Neural cell (in vitro differentiated cells): ENCODE results near the gene ZNF385C. TPM values are rescaled to one million over a fixed set of nuclear protein-coding genes. Genes with fewer than 3 reads are reported as not detected.
"Not testable (repeated sequence)": the region's sequence is repeated elsewhere in the genome, so short reads cannot be mapped to it uniquely, and the experiment has no call there.

ENCODE experiments used
- H2AFZ ChIP-seq: fragments of 200-600, 300-800 bp; sonication (generic), shearing (Covaris generic); 2 replicates; pipeline ENCODE4 v1.6.0; 2014; ENCODE audit warnings: low read depth, mild to moderate bottlenecking, antibody characterized with exemption, low read length, moderate library complexity
- H3F3A ChIP-seq: fragments of 200-600 bp; shearing (Covaris generic); 2 replicates; pipeline ENCODE4 v1.6.1; 2016; ENCODE audit warnings: mild to moderate bottlenecking, moderate library complexity, mixed read lengths, antibody characterized with exemption, low read length; ENCODE audit not compliant: insufficient read depth, poor library complexity, severe bottlenecking
- H3K27ac ChIP-seq: fragments of 200-600, 300-800 bp; sonication (generic), shearing (Covaris generic); 2 replicates; pipeline ENCODE4 v1.5.1; 2014; ENCODE audit warnings: mild to moderate bottlenecking, low read length, moderate library complexity
- H3K27me3 ChIP-seq: fragments of 300-800, 200-600 bp; sonication (generic), shearing (Covaris generic); 2 replicates; pipeline ENCODE4 v1.6.0; 2014; ENCODE audit warnings: mild to moderate bottlenecking, low read depth, low read length, moderate library complexity; ENCODE audit not compliant: insufficient read depth
- H3K36me3 ChIP-seq: fragments of 300-800, 200-600 bp; sonication (generic), shearing (Covaris generic); 2 replicates; pipeline ENCODE4 v1.5.1; 2014; ENCODE audit warnings: mild to moderate bottlenecking, antibody characterized with exemption, low read length, moderate library complexity; ENCODE audit not compliant: insufficient read depth
- H3K4me2 ChIP-seq: fragments of 300-800, 200-600 bp; sonication (generic), shearing (Covaris generic); 2 replicates; pipeline ENCODE4 v1.6.0; 2014; ENCODE audit warnings: mild to moderate bottlenecking, low read length
- H3K4me3 ChIP-seq: fragments of 300-800, 200-600 bp; sonication (generic), shearing (Covaris generic); 2 replicates; pipeline ENCODE4 v1.5.1; 2014; ENCODE audit warnings: mild to moderate bottlenecking, low read length, moderate library complexity
- H3K79me2 ChIP-seq: fragments of 200-600 bp; shearing (Covaris generic); replicated peaks from 2 replicates; pipeline ENCODE4 v1.6.0; 2014; ENCODE audit warnings: mild to moderate bottlenecking, low read length, moderate library complexity; ENCODE audit not compliant: insufficient read depth
- H3K9ac ChIP-seq: fragments of 300-800, 200-600 bp; sonication (generic), shearing (Covaris generic); 2 replicates; pipeline ENCODE4 v1.6.1; 2016; ENCODE audit warnings: mild to moderate bottlenecking, low read length, mixed read lengths
- H3K9me2 ChIP-seq: fragments of 200-600 bp; shearing (Covaris generic); 2 replicates; pipeline ENCODE4 v1.6.1; 2016; ENCODE audit warnings: mild to moderate bottlenecking, low read length, mixed read lengths; ENCODE audit not compliant: insufficient read depth
- H3K9me3 ChIP-seq: fragments of 200-600, 300-800 bp; sonication (generic), shearing (Covaris generic); 2 replicates; pipeline ENCODE4 v1.6.1; 2016; ENCODE audit warnings: mild to moderate bottlenecking, mixed run types, low read length, moderate library complexity, mixed read lengths
- H4K20me1 ChIP-seq: fragments of 200-600 bp; shearing (Covaris generic); 2 replicates; pipeline ENCODE4 v1.6.1; 2016; ENCODE audit warnings: mild to moderate bottlenecking, mixed run types; ENCODE audit not compliant: insufficient read depth
- CTCF ChIP-seq: fragments of 450-650 bp; IDR thresholded peaks from 2 replicates; pipeline ENCODE4 v1.5.1; 2014; ENCODE audit warnings: antibody characterized with exemption, mild to moderate bottlenecking, moderate library complexity; ENCODE audit not compliant: poor library complexity, severe bottlenecking
- EP300 ChIP-seq: fragments of 450-650 bp; conservative IDR thresholded peaks from 2 replicates; pipeline ENCODE4 v1.6.1; 2014; ENCODE audit warnings: antibody characterized with exemption, mild to moderate bottlenecking, moderate library complexity; ENCODE audit not compliant: poor library complexity, severe bottlenecking
- EZH2 ChIP-seq: fragments of 200-600, 300-800 bp; shearing (Covaris generic), sonication (generic); IDR thresholded peaks from 2 replicates; pipeline ENCODE4 v1.6.1; 2014; ENCODE audit warnings: antibody characterized with exemption, low read length, borderline replicate concordance, mild to moderate bottlenecking; ENCODE audit not compliant: insufficient read depth, poor library complexity, severe bottlenecking
- MXI1 ChIP-seq: fragments of 450-650 bp; conservative IDR thresholded peaks from 2 replicates; pipeline ENCODE4 v1.6.1; 2014; ENCODE audit warnings: antibody characterized with exemption, mild to moderate bottlenecking; ENCODE audit not compliant: poor library complexity, severe bottlenecking
- POLR2AphosphoS5 ChIP-seq: IDR thresholded peaks from 2 replicates; pipeline ENCODE4 v1.6.1; 2012
- RAD21 ChIP-seq: fragments of 450-650 bp; conservative IDR thresholded peaks from 2 replicates; pipeline ENCODE4 v1.6.1; 2014; ENCODE audit warnings: antibody characterized with exemption, mild to moderate bottlenecking, moderate library complexity
- REST ChIP-seq: IDR thresholded peaks from 2 replicates; pipeline ENCODE4 v1.6.1; 2012; ENCODE audit warnings: borderline replicate concordance
- SMC3 ChIP-seq: fragments of 450-650 bp; conservative IDR thresholded peaks from 2 replicates; pipeline ENCODE4 v1.6.1; 2014; ENCODE audit warnings: antibody characterized with exemption, mild to moderate bottlenecking, moderate library complexity; ENCODE audit not compliant: poor library complexity
- TAF1 ChIP-seq: IDR thresholded peaks from 2 replicates; pipeline ENCODE4 v1.6.1; 2012; ENCODE audit warnings: low read depth
- polyA plus RNA-seq: library from polyadenylated mRNA; depleted of rRNA; stranded (reverse); fragments of >200 nt; gene quantifications from 2 replicates; pipeline ENCODE4 v1.2.3, GENCODE V29; 2014

The ZNF385C gene
- polyA plus RNA-seq, 1 donor from 2014 or later = 0.69 TPM

GRCh38 chr17:42146911-42147607, 48.8 kb upstream of the ZNF385C start:
- H3K27ac ChIP-seq = no peak overlapping the region
- peaks cover 8% of the 10 kb centered on the region for H4K20me1 ChIP-seq
- H3K27me3 ChIP-seq = no peaks in the 10 kb centered on the region
- H3K4me2 ChIP-seq = no peak overlapping the region
- peaks cover 11% of the 10 kb centered on the region for H3K79me2 ChIP-seq
- TF ChIP-seq RAD21 (no peak), SMC3 (no peak), EP300 (no peak), MXI1 (no peak), REST (no peak)
- H3K36me3 ChIP-seq = no peaks in the 10 kb centered on the region
- H3K9me2 ChIP-seq = no peaks in the 10 kb centered on the region
- no peaks in the 10 kb centered on the region for H3F3A ChIP-seq
- no peak overlapping the region for H2AFZ ChIP-seq
- no peaks in the 10 kb centered on the region for H3K9me3 ChIP-seq
- H3K9ac ChIP-seq = no peak overlapping the region
- H3K4me3 ChIP-seq = no peak overlapping the region

GRCh38 chr17:42143138-42143537, 44.9 kb upstream of the ZNF385C start:
- not testable (repeated sequence) for H3K9me3 ChIP-seq, H2AFZ ChIP-seq, H3K27me3 ChIP-seq, H3K4me3 ChIP-seq, H4K20me1 ChIP-seq, H3K79me2 ChIP-seq, H3K9ac ChIP-seq, H3K4me2 ChIP-seq, H3K36me3 ChIP-seq, H3K9me2 ChIP-seq, H3F3A ChIP-seq, H3K27ac ChIP-seq

GRCh38 chr17:42142371-42142896, 44.2 kb upstream of the ZNF385C start:
- Histone ChIP-seq H2AFZ (no peak overlapping the region), H3K79me2 (no peaks in the 10 kb centered on the region), H4K20me1 (peaks cover 8% of the 10 kb centered on the region), H3K9me3 (no peaks in the 10 kb centered on the region), H3K4me3 (no peak overlapping the region), H3K27ac (no peak overlapping the region), H3K27me3 (no peaks in the 10 kb centered on the region), H3K36me3 (no peaks in the 10 kb centered on the region), H3F3A (no peaks in the 10 kb centered on the region), H3K9me2 (no peaks in the 10 kb centered on the region), H3K4me2 (no peak overlapping the region), H3K9ac (no peak overlapping the region)
- TF ChIP-seq POLR2AphosphoS5 (no peak), REST (no peak), RAD21 (no peak), TAF1 (no peak), EZH2 (no peak), MXI1 (no peak), EP300 (no peak), CTCF (no peak), SMC3 (no peak)
